HG03175 (cell line): ENCODE measurements around the gene ESF1.

Experiments used
- ATAC-seq: cut with Tn5 transposase; IDR thresholded peaks from one replicate; pipeline ENCODE4 v1.9.1; 2021; ENCODE audit warnings: mild to moderate bottlenecking, moderate library complexity; ENCODE audit not compliant: unreplicated experiment

The ESF1 gene

GRCh38 chr20:13784893-13785715, at the start of gene ESF1, which contains the start of gene NDUFAF5:
Gene ESF1, minus strand, starts transcription at chr20:13784919. Its CDS starts 1,779 bp downstream, at chr20:13783140.
Gene NDUFAF5, plus strand, starts transcription at chr20:13785028. Its CDS starts 41 bp downstream, at chr20:13785069.
- peak; percentile 94 for ATAC-seq

GRCh38 chr20:13831476-13831875, 46.8 kb upstream of the ESF1 start:
- ATAC-seq: no peak

- no peak for ATAC-seq
These were observed 40.7 kb upstream of the ESF1 start for GRCh38 chr20:13825465-13825864.

- ATAC-seq: no peak
These were observed 39.7 kb upstream of the ESF1 start for GRCh38 chr20:13824459-13824858.

GRCh38 chr20:13822459-13822858, 37.7 kb upstream of the ESF1 start:
- ATAC-seq: no peak

GRCh38 chr20:13821876-13822275, 37.2 kb upstream of the ESF1 start:
- ATAC-seq: no peak

GRCh38 chr20:13819885-13820645, 35.3 kb upstream of the ESF1 start:
- ATAC-seq: peak; percentile 84

- no peak for ATAC-seq
These were observed 32.6 kb upstream of the ESF1 start for GRCh38 chr20:13817342-13817741.

- ATAC-seq: no peak
These were observed 32.0 kb upstream of the ESF1 start for GRCh38 chr20:13816757-13817156.

GRCh38 chr20:13814672-13815071, 30.0 kb upstream of the ESF1 start:
- no peak for ATAC-seq

- no peak for ATAC-seq
These were observed 29.2 kb upstream of the ESF1 start for GRCh38 chr20:13813910-13814309.

- no peak for ATAC-seq
These were observed 25.7 kb upstream of the ESF1 start for GRCh38 chr20:13810446-13810845.

GRCh38 chr20:13809855-13810254, 25.1 kb upstream of the ESF1 start:
- no peak for ATAC-seq

GRCh38 chr20:13809373-13809772, 24.7 kb upstream of the ESF1 start:
- ATAC-seq: no peak

GRCh38 chr20:13800728-13801134, 16.0 kb upstream of the ESF1 start:
- ATAC-seq: no peak

- ATAC-seq: no peak
These were observed 15.3 kb upstream of the ESF1 start for GRCh38 chr20:13799974-13800373.

GRCh38 chr20:13799040-13799439, 14.3 kb upstream of the ESF1 start:
- no peak for ATAC-seq

GRCh38 chr20:13794667-13795066, 9.9 kb upstream of the ESF1 start:
- no peak for ATAC-seq

GRCh38 chr20:13793001-13793400, 8.3 kb upstream of the ESF1 start:
- no peak for ATAC-seq

- ATAC-seq: no peak
These were observed 7.1 kb upstream of the ESF1 start for GRCh38 chr20:13791540-13792459.

- ATAC-seq: no peak
These were observed 6.0 kb upstream of the ESF1 start for GRCh38 chr20:13790708-13791107.
